DND-41 (cell line): Measurements from ENCODE around the gene ST6GALNAC4.

Source experiments
- EZH2 ChIP-seq: IDR thresholded peaks from 3 replicates; pipeline ENCODE4 v1.6.1; 2012; ENCODE audit warnings: borderline replicate concordance, low read depth, mild to moderate bottlenecking, moderate library complexity, low read length, inconsistent platforms; ENCODE audit not compliant: severe bottlenecking
- TF ChIP-seq, protein P1 (sequence below): IDR thresholded peaks from 2 replicates; pipeline ENCODE4 v1.5.1; 2012; ENCODE audit warnings: borderline replicate concordance, low read length, moderate library complexity, mild to moderate bottlenecking; ENCODE audit not compliant: poor library complexity, severe bottlenecking; ENCODE audit errors: extremely low read depth

DNA sequence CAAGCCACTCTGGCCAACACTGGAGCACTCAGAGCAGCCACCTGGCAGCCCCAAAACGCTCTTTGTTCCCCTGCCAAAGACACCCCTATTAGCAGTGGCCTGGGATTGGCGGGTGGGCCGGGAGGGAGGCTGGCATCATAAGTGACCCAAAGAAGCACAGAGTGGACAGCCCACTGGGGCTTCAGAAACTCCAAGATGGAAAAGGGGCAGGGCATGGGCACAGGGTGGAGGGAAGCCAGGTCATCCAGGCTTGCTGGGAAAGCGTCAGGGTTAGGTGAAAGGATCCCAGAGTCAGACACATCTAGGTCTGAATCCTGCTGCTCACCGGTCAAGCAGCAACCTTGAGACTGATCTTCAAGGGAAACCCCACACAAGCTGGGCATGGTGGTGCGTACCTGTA is 49.1 kb upstream of the ST6GALNAC4 start:
- TF ChIP-seq, protein P1, sequence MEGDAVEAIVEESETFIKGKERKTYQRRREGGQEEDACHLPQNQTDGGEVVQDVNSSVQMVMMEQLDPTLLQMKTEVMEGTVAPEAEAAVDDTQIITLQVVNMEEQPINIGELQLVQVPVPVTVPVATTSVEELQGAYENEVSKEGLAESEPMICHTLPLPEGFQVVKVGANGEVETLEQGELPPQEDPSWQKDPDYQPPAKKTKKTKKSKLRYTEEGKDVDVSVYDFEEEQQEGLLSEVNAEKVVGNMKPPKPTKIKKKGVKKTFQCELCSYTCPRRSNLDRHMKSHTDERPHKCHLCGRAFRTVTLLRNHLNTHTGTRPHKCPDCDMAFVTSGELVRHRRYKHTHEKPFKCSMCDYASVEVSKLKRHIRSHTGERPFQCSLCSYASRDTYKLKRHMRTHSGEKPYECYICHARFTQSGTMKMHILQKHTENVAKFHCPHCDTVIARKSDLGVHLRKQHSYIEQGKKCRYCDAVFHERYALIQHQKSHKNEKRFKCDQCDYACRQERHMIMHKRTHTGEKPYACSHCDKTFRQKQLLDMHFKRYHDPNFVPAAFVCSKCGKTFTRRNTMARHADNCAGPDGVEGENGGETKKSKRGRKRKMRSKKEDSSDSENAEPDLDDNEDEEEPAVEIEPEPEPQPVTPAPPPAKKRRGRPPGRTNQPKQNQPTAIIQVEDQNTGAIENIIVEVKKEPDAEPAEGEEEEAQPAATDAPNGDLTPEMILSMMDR: no peak
- no peak for TF ChIP-seq EZH2
